ENCODE data around the gene RBBP8NL.

The RBBP8NL gene

DNA sequence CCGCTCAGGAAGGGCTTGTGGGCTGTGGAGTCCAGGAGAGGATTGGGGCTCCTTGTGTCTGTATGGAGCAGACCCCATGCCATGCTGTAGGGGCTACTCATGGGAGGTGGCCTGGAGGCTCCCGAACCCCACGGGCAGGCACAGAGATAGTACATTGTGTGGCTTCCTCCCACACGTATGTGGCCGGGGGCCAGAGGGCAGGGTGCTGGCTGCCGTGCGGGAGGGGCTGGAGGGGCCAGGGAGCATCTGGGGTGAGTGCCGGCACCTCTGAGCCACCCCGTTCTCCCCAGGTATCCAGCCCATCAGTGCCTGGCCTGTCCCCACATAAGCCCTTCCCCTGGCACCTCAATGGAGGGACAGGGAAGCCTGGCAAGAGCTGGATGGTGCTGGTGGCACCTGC lies 7.6 kb downstream of the RBBP8NL start:
- DNase-seq, result no peak

DNA sequence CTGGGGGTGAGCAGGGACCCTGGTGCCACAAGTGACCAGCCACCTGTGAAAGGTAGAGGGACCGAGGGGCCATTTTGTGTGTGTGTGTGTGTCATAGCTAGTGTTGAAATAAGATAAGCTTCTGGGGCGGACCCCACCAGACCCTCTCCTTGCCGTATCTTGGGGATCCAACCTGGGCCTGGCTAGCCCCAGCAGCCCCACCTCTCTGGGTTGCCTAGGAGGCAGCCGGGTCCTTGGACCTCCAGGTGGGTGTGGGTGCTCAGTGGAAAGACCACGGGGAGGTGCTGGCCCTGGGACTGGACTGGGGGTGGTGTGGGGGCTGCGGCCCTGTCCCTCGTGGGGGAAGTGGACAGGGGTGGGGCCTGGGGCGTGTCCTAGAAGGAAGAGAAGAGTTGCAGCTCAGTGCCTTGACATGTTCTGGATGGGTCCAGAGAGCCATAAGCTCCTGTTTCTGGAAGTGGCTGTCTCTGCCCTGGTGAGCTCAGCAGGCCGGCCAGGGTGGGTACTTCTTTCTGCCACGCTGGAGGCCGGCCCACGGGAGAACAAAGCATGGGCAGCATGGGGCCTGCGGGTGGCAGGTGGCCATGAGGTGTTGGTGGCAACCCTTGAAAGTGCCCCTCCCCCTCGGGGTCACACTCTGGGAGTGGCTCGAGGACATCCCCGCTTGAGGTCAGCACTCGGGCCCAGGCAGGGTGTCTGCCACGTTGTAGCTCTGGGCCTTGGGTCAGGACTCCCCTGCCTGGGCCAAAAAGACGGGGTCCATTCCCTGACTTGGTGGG lies 8.4 kb downstream of the RBBP8NL start:
- DNase-seq, result no peak

DNA sequence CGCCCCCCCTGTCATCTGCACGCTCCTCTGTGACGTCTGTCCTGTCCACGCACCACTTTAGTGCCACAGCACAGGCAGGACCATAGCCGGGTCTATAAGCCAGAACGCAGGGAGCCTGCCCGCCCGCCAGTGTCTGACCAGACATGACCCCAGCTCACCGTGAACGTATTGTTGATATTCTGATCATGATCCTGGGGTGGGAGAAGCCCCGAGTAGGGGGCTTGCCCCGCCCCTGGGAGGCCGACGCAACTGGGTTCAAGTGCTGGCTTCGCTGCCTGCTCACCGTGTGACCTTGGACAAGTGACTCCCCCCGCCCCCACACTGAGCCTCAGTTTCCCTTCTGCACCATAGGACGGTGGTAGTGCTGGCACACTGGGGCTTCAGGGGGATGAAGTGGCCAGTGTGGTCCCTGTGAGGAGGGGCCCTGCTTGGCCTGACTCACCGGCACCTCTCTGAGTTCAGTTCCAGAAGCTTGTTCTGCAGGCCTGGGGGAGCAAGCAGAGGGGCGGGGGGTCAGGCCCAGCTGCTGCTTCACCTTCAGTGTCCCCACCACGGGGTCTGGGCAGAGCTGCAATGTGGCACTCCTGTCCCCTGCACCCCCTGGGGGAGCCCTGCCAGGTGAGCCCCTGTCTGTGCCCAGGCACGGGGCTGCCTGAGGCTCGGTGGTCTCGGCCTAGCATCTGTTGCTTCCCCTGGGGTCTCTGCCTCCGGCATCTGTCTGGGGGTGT lies 9.2 kb downstream of the RBBP8NL start:
- no peak for DNase-seq

DNA sequence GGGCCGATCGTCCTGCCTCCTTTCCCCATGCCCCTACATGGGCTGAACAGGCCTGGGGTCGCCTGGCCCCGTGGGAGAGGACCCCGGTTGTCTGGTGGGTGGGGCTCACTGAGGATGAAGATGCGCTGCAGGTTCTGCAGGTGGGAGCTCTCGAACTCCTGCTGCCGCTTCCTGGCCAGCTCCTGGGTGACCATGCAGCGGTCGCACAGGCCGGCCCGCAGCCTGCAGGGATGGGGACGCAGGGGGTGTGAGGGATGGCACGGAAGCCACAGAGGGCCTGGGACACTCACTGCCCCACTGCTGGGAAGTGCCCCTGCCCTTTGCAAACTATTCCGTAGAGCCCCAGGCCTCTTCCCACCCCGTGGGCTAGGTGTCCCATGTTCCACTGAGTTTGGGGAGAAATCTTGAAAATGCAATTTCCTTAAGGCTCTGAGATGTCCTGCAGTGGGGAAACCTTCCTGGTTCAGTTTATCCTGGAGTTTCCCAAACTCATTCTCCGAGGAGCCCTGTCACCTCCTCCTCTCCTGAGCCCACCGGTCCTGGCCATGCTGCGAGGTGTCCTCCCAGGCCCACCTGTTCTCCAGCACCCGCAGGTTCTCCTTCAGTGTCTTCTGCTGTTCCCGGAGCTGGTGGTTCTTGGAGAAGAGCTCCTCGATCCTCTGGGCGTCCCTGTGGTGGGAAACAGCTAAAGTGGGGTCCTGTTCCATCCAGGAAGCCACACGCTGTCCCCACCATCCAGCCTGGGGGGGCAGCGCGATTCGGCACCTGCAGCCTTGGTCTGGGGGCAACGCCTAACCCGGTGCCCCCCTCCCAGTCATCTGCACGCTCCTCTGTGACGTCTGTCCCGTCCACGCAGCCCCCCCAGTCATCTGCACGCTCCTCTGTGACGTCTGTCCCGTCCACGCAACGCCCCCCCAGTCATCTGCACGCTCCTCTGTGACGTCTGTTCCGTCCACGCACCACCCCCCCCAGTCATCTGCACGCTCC lies 10.4 kb downstream of the RBBP8NL start:
- DNase-seq, result no peak

DNA sequence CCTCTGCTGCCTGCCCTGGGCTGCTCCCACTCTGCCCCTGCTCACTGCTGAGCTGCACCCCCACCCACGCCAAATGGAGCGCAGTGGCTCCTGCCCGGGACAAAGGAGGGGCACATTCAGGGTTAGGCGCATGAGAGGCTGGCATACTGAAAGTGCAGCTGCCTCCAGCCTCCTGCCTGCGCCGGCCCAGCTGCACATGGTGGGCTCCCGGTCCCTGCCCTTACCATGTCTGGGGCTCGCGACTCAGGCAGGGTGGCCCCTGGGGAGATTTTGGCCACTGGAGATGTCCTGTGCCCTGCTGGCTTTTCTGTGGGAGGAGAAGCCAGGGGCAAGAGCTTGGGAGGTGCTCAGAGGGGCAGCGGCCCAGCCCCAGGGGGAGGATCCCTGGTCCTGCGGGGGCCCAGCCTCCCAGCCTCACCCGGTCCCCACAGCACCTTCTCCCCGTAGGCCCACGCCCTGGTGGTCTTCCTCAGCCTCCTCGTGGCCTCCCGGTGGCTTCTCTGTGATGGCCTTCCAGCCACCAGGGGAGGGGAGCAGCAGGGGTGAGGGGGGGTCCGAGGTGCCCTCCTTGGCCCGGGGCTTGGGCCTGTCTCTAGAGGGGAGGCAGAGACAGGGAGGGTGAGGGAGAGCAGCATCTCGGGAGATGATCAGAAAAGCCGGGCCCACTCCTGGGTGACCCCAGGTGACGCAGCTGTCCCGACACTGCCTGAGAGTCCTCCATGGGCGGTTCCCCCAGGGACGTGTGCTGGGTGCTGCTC lies 11.8 kb downstream of the RBBP8NL start:
- no peak for DNase-seq

DNA sequence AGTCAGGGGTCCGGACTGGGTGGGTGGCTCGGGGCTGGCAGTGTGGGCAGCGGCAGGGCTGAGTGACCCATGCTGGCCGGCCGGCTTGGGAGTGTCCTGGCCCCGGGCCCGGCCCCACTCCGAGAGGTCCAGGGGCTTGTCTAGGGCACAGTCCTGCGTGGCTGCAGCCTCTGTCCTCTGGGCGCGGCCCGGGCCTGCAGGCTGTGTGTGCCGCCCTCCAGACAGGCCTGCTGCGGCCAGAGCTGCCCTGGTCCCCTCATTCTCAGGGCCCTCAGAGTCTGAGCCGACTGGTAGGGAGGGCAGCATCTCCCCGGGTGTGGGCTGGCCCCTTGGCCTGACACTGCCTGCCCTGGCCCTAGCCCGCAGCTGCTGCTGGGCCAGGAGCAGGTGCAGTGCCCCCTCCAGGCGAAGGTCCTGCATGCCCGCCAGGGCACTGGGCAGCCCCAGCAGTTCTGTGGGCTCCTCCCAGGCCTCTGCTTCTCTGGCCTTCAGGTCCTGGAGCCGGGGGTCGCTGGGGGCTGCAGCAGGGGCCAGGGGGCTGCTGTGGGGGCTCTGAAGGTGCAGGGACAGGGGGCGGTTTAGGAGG lies 13.3 kb downstream of the RBBP8NL start:
- no peak for DNase-seq

DNA sequence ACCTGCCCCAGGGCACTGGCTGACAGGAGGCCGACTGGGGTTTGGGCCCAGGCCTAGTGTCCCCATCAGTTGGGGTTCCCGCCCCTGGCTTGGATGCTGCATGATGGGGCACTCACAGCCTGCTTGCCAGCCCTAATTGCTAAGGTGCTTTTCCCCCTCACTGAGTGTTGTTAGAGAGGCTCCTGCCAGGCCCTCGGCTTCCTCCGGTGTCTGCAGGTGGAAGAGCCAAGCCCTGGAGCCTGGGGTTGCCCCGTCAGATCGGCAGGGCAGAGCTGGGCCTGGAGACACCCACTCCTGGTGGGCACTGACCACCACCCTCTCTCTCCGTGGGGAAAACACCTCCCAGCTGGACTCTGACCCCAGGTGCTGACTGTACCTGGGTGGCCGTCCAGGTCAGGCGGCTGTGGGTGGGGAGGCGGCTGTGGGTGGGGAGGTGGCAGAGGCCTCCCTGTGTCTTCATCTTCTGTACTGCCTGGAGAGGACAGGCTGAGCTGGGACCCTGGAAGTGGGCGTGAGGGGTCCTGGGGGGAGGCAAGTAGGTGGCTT lies 14.2 kb downstream of the RBBP8NL start:
- no peak for DNase-seq

DNA sequence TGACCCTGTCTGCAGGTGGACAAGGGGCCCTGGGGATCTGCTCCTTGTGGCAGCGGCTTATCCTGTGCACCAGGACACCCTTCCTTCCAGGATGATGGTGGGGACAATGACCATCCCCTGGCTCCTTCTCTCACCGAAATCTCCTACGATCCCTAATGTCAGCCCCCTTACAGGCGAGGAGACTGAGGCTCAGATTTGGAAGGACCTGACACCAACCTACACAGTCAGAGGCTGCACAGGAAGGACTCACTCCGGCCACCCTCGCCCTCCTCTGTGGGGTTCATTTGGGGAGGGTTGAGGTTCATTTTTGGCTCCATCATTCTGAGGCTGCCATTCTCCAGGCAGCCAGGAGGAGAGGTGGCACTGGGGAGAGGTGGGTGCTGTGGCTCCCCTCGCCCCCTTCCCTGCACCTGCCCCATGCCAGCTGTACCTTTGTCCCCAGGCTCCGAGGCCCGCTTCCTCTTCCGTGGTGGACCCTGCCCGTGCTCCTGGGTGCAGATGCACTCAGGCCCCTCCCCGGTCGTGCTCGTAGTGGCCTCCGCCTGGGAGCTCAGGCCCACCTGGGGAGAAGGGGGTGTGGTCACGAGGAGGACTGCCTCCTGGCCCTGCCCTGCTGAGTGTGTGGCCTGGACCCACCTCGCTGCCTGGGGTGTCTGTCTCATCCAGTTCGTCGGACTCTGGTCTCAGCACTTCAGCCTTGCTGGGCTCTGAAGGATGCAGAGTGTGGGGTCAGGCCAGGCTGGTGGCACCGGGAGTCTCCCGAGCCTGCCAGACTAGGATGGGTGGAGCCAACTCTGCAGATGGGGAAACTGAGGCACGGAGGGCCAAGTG lies 14.9 kb downstream of the RBBP8NL start:
- DNase-seq, result no peak

DNA sequence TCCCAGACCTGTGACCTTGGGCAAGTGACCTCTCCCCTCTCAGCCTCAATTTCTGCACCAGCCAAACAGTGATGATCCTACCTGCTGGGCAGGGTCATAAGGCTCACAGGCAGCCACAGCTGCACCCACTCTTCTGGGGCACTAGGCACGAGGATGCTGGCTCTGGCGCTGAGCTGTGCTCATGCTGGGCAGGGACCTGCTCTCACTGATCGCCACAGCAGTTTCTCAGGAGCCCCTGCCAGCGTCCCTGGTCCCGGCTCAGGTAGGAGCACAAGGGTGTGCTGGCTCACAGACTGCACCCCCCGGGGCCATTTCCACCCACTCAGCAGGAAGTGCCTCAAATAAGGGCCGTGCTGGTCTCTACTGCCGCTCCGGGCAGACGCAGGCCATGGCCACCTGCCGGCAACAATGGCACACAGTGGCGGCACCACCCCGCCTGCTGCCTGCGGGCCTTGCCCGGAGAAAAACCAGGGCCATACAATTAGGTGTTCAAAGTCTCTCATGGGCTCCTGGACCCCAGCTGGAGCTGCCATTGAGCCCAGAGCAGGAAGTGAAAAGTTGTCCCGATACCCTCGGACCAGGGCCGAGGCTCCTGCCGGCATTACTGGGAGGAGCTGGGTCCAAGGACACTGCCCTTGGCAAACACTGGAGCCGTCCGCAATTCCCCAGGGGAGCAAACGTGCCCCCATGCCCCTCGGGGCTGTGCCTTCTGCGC lies 15.7 kb downstream of the RBBP8NL start:
- no peak for DNase-seq

DNA sequence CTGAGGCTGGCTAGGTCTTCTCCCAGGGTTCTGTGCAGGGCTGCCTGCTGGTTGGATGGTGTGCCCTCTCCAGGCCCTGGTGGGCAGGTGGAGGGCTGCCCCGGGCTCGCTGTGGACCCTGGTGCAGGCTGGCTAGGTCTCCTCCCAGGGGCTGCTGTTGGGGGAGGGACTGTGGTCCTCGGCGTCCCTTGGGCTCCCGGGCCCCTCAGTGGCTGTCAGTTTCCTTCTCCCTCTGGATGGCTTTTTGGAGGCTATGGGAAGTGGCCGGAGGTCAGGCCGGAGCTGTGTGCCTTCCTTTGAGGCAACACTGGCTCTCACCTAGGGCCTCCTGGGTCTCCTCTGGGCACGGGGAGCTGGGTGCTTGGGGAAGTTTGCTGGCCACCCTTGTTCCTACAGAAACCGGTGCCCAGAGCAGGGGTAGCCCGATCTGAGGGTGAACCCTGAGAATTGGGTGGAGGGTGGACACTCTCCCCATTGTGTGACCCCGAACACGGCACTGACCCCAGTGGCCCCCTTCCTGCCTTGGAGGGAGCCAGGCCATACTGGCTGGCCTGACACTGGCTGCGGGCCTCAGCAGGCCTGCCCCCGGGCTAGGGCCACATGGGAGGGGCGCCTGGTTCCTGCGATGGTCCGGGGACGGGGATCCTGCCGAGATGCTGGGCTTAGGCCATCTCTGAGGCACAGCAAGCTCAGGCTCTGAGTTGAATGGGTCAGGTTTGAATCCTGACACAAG lies 16.4 kb downstream of the RBBP8NL start:
- no peak for DNase-seq

DNA sequence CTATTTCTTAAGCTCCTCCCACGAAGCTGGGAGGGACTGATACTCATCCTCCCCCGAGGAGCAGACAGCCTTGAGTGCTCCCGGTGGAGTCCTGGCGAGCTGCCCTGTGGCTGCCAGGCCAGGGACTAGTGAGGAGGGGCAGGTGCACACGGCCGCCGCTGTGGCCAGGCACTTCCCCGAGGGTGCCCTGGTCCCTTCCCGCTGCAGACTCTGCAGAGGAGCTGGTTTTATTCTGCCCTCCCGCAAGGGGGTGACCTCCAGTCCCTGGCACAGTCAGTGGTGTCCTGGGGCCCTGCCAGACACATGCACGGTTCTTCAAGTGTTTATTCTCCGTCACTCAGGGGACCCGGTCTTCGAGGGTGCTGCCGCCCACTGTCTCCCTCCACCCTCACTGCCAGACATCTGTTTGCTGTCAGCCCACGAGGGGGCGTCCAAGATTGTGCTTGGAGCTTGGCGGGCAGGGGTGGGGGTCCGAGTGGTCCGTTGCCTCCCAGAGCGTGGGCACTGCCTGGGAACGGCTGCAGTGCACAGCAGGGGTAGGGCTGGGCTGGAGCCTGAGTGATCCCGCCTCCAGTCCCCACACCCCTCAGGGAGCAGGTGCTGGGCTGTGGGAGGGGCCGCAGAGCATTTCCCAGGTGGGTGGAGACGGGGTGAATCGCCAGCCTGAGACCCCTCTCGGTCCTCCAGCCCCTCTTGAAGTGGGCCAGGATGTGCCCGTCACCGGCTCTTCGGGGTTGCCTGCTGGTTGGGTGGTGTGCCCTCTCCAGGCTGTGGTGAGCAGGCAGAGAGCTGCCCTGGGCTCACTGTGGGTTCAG lies 17.2 kb downstream of the RBBP8NL start:
- DNase-seq, result peak; percentile 24

DNA sequence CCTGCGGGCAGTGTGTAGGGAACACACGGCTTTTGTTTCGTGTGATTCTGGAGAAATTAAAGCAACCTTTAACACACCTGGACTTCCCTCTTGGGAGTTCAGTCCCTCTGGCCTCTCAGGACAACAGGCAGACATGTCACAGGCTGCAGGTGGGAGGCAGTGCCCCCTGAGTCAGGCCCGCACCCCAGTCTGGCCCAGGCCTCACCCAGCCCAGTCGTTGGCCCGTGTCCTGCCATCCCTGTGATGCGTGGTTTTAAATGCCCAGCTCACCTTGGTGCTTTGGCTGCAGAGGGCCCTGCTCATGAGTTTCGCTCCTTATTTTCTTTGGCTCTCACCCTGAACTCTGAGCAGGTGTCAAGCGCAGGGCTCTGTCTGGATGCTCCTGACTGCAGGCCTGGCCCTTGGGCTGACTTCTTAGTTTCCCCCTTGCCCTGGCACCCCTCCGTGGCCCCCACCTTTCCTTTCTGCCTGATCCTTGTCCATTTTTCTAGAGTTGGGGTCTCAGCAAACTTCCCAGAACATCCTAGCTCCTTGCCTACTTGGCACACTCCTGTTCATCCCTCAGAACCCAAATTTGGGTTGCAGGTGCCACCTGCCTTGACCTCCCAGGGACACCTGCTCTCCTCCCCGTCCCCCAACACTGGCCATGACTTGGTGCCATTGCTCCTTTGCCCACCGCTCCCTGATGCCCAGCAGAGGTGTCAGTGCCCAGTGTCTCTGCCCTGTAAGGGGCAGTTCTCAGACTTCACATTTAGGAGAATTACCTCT lies 18.1 kb downstream of the RBBP8NL start:
- no peak for DNase-seq

DNA sequence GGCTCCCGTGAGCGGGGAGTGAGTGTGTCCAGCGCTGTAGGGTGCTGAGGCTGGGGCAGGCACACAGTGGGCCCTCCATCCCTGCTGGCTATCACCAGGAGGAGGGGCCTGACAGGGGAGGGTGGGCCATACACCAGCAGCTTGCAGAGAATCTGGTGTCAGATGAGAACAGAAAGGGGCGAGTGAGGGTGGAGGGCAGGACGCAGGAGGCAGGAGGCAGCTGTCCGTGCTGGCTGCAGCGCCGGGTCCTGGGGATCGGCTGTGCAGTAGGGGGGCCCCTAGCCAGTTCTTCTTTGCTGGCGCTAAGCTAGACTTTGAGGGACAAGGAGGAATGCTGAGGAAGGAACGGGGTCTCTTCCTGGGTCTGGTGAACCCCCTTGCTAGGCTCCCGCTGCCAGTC lies 18.7 kb downstream of the RBBP8NL start:
- DNase-seq, result no peak

DNA sequence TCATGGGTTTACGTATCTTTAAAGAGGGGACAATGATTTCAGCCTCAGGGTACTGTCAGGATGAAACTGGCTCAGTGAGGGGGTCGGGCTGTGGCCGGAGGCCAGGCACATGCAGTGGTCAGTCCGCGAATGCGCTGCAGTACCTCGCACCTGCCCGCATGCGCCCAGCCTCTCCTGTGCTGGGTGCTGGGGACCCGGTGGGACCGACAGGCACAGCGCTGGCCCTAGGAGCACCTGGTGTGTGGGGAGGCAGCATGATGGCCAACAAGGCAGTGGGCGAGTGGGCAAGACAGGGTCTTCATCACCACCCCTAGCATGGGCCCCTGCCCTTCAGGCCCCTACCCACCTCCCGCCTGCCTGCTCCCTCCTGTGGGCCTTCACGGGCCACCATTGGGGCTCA lies 19.3 kb downstream of the RBBP8NL start:
- DNase-seq, result no peak

DNA sequence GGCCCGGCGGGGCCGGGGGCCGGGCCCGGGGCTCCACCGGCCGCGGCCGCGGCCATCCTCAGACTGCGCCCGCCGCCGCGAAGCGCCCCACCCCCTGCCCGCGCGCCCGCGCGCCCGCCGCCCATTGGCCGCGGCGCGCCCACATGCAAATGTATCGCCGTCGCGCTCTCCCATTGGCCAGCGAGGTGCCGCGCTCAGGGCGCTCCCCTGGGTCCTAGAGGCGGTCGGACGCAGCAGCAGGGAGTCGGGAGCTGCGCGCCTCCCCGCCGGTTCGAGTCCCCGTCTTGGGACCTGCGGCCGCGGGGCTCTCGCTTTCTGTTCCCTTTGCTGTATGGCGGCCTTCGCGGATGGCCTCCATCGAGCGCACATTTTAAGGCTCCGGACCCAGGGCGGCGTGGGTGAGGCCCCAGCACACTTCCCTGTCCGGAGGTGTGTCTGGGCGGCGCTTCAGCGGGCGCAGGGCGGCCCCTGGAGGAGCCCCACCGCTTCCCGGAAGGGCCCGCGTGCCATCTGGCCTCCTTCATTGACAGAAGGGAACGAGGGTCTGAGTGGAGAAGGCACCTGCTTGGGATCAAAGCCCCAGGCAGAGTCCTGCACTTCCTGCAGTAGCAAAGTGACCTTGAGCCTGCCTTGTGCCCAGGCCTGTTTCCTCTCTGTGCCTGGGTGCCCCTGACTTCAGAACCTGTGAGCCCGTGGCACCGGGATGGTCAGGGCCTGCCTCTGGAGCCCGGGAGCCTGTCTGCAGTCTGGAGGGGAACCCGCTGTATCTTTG lies 19.9 kb downstream of the RBBP8NL start, which contains the start of gene CABLES2:
CABLES2 (minus strand) TSS at position 65 of the 772 bp plus-strand sequence; CDS start at position 56, 9 bp downstream.
- DNase-seq, result peak; percentile 89

DNA sequence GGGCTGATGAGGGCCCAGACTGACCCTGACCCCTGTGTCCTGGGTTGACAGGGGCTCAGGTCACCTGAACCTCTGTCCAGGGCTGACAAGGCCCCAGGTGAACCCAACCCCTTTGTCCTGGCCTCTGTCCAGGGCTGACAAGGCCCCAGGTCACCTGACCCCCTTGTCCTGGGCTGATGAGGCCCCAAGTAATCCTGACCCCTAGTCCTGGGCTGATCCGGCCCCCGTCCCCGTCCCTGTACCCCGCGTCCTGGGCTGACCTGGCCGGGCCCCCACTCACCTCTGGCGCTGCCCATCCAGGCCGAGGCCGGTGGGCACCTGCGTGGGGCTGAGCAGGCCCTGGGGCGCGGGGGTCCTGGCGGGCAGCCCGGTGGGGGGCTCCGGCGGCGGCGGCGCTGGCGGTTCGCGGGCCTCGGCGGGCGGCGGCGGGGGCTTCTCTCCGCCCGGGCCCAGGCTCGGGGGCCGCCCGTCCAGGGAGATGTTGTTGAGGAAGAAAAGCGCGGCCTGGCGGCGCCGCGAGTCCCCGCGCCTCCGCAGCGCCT lies 20.6 kb downstream of the RBBP8NL start:
- DNase-seq, result no peak
